K562 (cell line): Measurements from ENCODE around the gene CASKIN1.
A peak's percentile ranks its signal among the peaks of the same experiment; 100 is the strongest.

Source experiments
- CEBPB ChIP-seq: fragments of 450-650 bp; IDR thresholded peaks from 2 replicates; pipeline ENCODE4 v1.6.1; 2016; ENCODE audit warnings: missing genetic modification characterization, missing compliant biosample characterization
- CTCF ChIP-seq, 3 experiments: IDR thresholded peaks in 2 of 3; conservative IDR thresholded peaks in 1 of 3; 2 replicates each; pipeline ENCODE4 v1.5.1; 2011 to 2012; ENCODE audit warnings: low read length in 3 of 3, mild to moderate bottlenecking in 3 of 3, control low read depth in 2 of 3, improper control_type of control experiment in 1 of 3, inconsistent platforms in 1 of 3, low read depth in 1 of 3, mixed read lengths in 1 of 3, moderate library complexity in 1 of 3; ENCODE audit not compliant: insufficient read depth in 2 of 3
- KAT8 ChIP-seq: fragments of 450-650 bp; IDR thresholded peaks from 2 replicates; pipeline ENCODE4 v1.6.1; 2016; ENCODE audit warnings: low read depth, mild to moderate bottlenecking
- KDM1A ChIP-seq, 2 experiments: fragments of 450-650 bp; IDR thresholded peaks; 2 replicates each; pipeline ENCODE4 v1.6.1; 2016; ENCODE audit warnings: mild to moderate bottlenecking in 2 of 2
- MAZ ChIP-seq, 2 experiments: fragments of 450-650 bp in 1 of 2; sonication (generic) in 1 of 2; formaldehyde crosslinking; IDR thresholded peaks in 1 of 2; conservative IDR thresholded peaks in 1 of 2; 2 replicates each; pipeline versions ENCODE4 v1.4.0 to v1.5.0; 2020; ENCODE audit warnings: mild to moderate bottlenecking in 1 of 2, missing genetic modification reagents in 1 of 2
- SMAD1 ChIP-seq: fragments of 150-350 bp; IDR thresholded peaks from 2 replicates; pipeline ENCODE4 v1.6.1; 2014; ENCODE audit warnings: low read length, low read depth; ENCODE audit not compliant: partially characterized antibody
- SMAD2 ChIP-seq: fragments of 150-350 bp; IDR thresholded peaks from 2 replicates; pipeline ENCODE4 v1.6.1; 2014; ENCODE audit warnings: low read depth, mild to moderate bottlenecking, low read length
- TAF7 ChIP-seq: fragments of 450-650 bp; IDR thresholded peaks from 2 replicates; pipeline ENCODE4 v1.6.1; 2016; ENCODE audit warnings: missing genetic modification characterization, missing compliant biosample characterization
- U2AF2 ChIP-seq: fragments of 200-400 bp; formaldehyde crosslinking; optimal IDR thresholded peaks from 2 replicates; pipeline ENCODE3; 2017; ENCODE audit warnings: low read depth, mild to moderate bottlenecking, low read length
- ZFP36 ChIP-seq: fragments of 150-350 bp; IDR thresholded peaks from 2 replicates; pipeline ENCODE4 v1.6.1; 2018; ENCODE audit warnings: low read length, low read depth; ENCODE audit not compliant: partially characterized antibody
- ZNF24 ChIP-seq: fragments of 450-650 bp; IDR thresholded peaks from 2 replicates; pipeline ENCODE4 v1.6.1; 2016
- ZNF764 ChIP-seq: fragments of 250-450 bp; sonication (Bioruptor Pico); IDR thresholded peaks from 2 replicates; pipeline ENCODE4 v1.4.0; 2020; ENCODE audit warnings: low read depth, mild to moderate bottlenecking, moderate library complexity
- ZNF780A ChIP-seq: fragments of 250-450 bp; sonication (Bioruptor Pico); IDR thresholded peaks from 2 replicates; pipeline ENCODE4 v1.5.0; 2021; ENCODE audit warnings: mild to moderate bottlenecking

DNA sequence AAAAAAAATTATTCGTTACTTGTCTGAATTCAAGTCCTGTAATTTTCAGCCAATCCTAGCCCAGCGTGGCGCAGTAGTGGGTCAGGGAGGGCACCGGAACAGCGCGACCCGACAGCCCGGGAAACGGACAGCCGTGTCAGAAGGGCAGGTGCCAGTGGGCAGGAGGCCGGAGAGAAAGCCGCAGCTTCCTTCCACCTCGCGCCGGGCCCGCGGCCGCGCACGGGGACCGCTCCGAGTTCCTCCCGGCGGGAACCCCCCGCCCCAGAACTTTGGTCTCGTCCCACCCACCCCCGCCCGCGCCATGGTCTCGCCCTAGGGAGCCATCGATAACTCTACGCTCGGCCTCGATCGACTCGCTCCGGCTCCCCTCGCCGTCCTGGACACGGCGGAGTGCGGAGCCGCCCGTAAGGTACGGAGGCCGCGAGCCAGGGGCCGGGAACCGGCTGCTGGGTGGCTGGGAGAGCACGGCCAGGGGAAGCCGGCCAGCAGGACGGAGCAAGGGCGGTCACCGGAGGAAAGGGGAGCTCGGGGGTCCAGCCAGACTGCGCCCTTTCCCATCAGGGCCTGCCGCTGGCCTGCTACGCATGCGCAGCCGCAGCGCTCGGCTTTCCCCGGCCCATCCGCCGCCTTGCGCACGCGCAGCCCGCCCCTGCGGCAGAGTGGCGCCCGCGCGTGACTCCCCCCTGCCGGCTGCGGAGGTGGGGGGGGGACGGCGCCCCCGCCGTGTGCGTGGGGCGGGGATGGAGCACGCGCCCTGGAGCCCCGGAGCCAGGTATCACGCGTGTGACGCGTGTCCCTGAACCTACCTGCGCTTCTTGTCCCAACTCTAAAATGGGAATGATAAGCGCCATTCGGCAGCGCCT, 8.9 kb upstream of the CASKIN1 start, which contains the start of gene MLST8:
- no peak for TF ChIP-seq KDM1A (IDR thresholded peaks at IDR 0.05)
- peak; percentile 85 to 99 for TF ChIP-seq MAZ (CRISPR knock-in tag; conservative IDR thresholded peaks at IDR 0.05 in 1 of 2, IDR thresholded peaks at IDR 0.05 in 1 of 2)
- no peak for TF ChIP-seq CEBPB (tag)
- TF ChIP-seq ZNF764 (CRISPR knock-in tag) = no peak
- 0 out of 6 replicates have a peak, but pooled peaks of 1 of the 3 experiments have one; percentile 15 for TF ChIP-seq CTCF (IDR thresholded peaks at IDR 0.05 in 2 of 3, conservative IDR thresholded peaks at IDR 0.05 in 1 of 3; ENCODE audit: insufficient read depth in 2 of 3, low read depth in 1 of 3, low read length in 3 of 3)
- TF ChIP-seq KAT8 = no peak
- peak; percentile 59 for TF ChIP-seq TAF7 (tag)
- no peak for TF ChIP-seq SMAD1
- no peak for TF ChIP-seq ZFP36
- TF ChIP-seq U2AF2 = no peak
- TF ChIP-seq SMAD2 = no peak
- TF ChIP-seq ZNF780A (CRISPR knock-in tag) = no peak
- no peak; the same call in 1 of the 2 replicates for TF ChIP-seq ZNF24
